GM12891 (cell line): Measurements from ENCODE around the gene EIF2S2.

Experiments used
- PAX5 ChIP-seq: IDR thresholded peaks from 2 replicates; pipeline ENCODE4 v1.6.1; 2011; ENCODE audit warnings: low read length, moderate library complexity, mild to moderate bottlenecking; ENCODE audit not compliant: insufficient read depth, severe bottlenecking
- POLR2A ChIP-seq: IDR thresholded peaks from 2 replicates; pipeline ENCODE4 v1.6.1; 2011; ENCODE audit warnings: low read depth, low read length, control low read depth
- POLR2AphosphoS5 ChIP-seq: IDR thresholded peaks from 2 replicates; pipeline ENCODE4 v1.6.1; 2011; ENCODE audit warnings: low read depth, low read length, control low read depth

- no peak for TF ChIP-seq POLR2A
- TF ChIP-seq POLR2AphosphoS5, result no peak
- no peak for TF ChIP-seq PAX5
Measured at GRCh38 chr20:34042262-34042661, 69.8 kb downstream of the EIF2S2 start.
